ENCODE measurements around the gene HAPLN2. TPM values are rescaled to one million over a fixed set of nuclear protein-coding genes. Genes with fewer than 3 reads are reported as not detected.

Gene HAPLN2
- total RNA-seq, 2 donors from 2014 or later: 1.2 TPM; not detected in 1

- no peak for TF ChIP-seq CTCF (IDR thresholded peaks at IDR 0.05)
- H3K36me3 ChIP-seq: no peaks in the 10 kb centered on the region
- no peak overlapping the region for H3K4me3 ChIP-seq
- peak overlapping the region; percentile 73 to 94 for H3K27ac ChIP-seq
- peaks cover 31 to 49% of the 10 kb centered on the region in 2 donors for H3K4me1 ChIP-seq (ENCODE audit: control insufficient read depth in 1 of 2, low read depth in 2 of 2)
- H3K9me3 ChIP-seq: no peaks in the 10 kb centered on the region
- ATAC-seq (ENCODE audit: insufficient number of reproducible peaks, low FRiP score, low read depth) (no peak), DNase-seq (ENCODE audit: low spot score) (no peak)
- H3K27me3 ChIP-seq (replicated peaks; ENCODE audit: insufficient read depth): no peaks in the 10 kb centered on the region
Measured at GRCh38 chr1:156667610-156667967, 48.4 kb downstream of the HAPLN2 start.

GRCh38 chr1:156667968-156668709 lies 48.9 kb downstream of the HAPLN2 start:
- no peak for ATAC-seq (ENCODE audit: insufficient number of reproducible peaks, low FRiP score, low read depth)
- DNase-seq (ENCODE audit: low spot score): no peak
- no peaks in the 10 kb centered on the region for H3K27me3 ChIP-seq (replicated peaks; ENCODE audit: insufficient read depth)
- peaks cover 4% of the 10 kb centered on the region for H3K36me3 ChIP-seq
- H3K9me3 ChIP-seq: no peaks in the 10 kb centered on the region
- peaks cover 25 to 44% of the 10 kb centered on the region in 2 donors for H3K4me1 ChIP-seq (ENCODE audit: control insufficient read depth in 1 of 2, low read depth in 2 of 2)
- peak overlapping the region; percentile 73 to 94 for H3K27ac ChIP-seq
- TF ChIP-seq CTCF (IDR thresholded peaks at IDR 0.05): no peak
- no peak overlapping the region for H3K4me3 ChIP-seq

GRCh38 chr1:156668801-156669637 lies 49.8 kb downstream of the HAPLN2 start:
- TF ChIP-seq CTCF (IDR thresholded peaks at IDR 0.05): no peak
- peaks cover 16 to 37% of the 10 kb centered on the region in 2 donors for H3K4me1 ChIP-seq (ENCODE audit: control insufficient read depth in 1 of 2, low read depth in 2 of 2)
- DNase-seq (ENCODE audit: low spot score) (no peak), ATAC-seq (ENCODE audit: insufficient number of reproducible peaks, low FRiP score, low read depth) (no peak)
- H3K36me3 ChIP-seq: peaks cover 4% of the 10 kb centered on the region
- no peak overlapping the region for H3K4me3 ChIP-seq
- H3K27ac ChIP-seq: no peak overlapping the region
- no peaks in the 10 kb centered on the region for H3K9me3 ChIP-seq
- no peaks in the 10 kb centered on the region for H3K27me3 ChIP-seq (replicated peaks; ENCODE audit: insufficient read depth)

GRCh38 chr1:156669794-156670193 lies 50.6 kb downstream of the HAPLN2 start:
- Histone ChIP-seq H3K4me3 (no peak overlapping the region), H3K4me1 (ENCODE audit: control insufficient read depth in 1 of 2, low read depth in 2 of 2) (peaks cover 9 to 37% of the 10 kb centered on the region in 2 donors), H3K9me3 (no peaks in the 10 kb centered on the region), H3K27ac (no peak overlapping the region), H3K27me3 (replicated peaks; ENCODE audit: insufficient read depth) (no peaks in the 10 kb centered on the region), H3K36me3 (peaks cover 4% of the 10 kb centered on the region)
- ATAC-seq (ENCODE audit: insufficient number of reproducible peaks, low FRiP score, low read depth) (no peak), DNase-seq (ENCODE audit: low spot score) (no peak)
- no peak for TF ChIP-seq CTCF (IDR thresholded peaks at IDR 0.05)

GRCh38 chr1:156670359-156670758 lies 51.1 kb downstream of the HAPLN2 start:
- peaks cover 4% of the 10 kb centered on the region for H3K36me3 ChIP-seq

More at GRCh38 chr1:156670359-156670758, 51.1 kb downstream of the HAPLN2 start:
- no peak for TF ChIP-seq CTCF (IDR thresholded peaks at IDR 0.05)
- no peak for ATAC-seq (ENCODE audit: insufficient number of reproducible peaks, low FRiP score, low read depth)
- Histone ChIP-seq H3K4me1 (ENCODE audit: control insufficient read depth in 1 of 2, low read depth in 2 of 2) (peaks cover 4 to 37% of the 10 kb centered on the region in 2 donors), H3K9me3 (no peaks in the 10 kb centered on the region), H3K27ac (no peak overlapping the region), H3K27me3 (replicated peaks; ENCODE audit: insufficient read depth) (no peaks in the 10 kb centered on the region), H3K4me3 (no peak overlapping the region)
- no peak for DNase-seq (ENCODE audit: low spot score)

Measured in thoracic aorta (tissue), 2 donors.